GM19025 (cell line): ENCODE data around the gene INTS13.
"Not testable (repeated sequence)": the region's sequence is repeated elsewhere in the genome, so short reads cannot be mapped to it uniquely, and the experiment has no call there.

Experiments
- ATAC-seq: cut with Tn5 transposase; IDR thresholded peaks from one replicate; pipeline ENCODE4 v1.9.1; 2021; ENCODE audit warnings: mild to moderate bottlenecking, low read depth, moderate library complexity; ENCODE audit not compliant: unreplicated experiment

INTS13 gene

GRCh38 chr12:26937863-26938700 is at the start of gene INTS13, which contains the start of gene FGFR1OP2:
Gene INTS13 (minus strand): TSS chr12:26937981. CDS start chr12:26936803, 1,178 bp downstream.
Gene FGFR1OP2 (plus strand): TSS chr12:26938470. CDS start chr12:26954159, 15,689 bp downstream.
- peak; percentile 90 for ATAC-seq

- no peak for ATAC-seq
Observed at GRCh38 chr12:26982866-26983265, 45.1 kb upstream of the INTS13 start.

GRCh38 chr12:26979733-26980132 is 42.0 kb upstream of the INTS13 start:
- ATAC-seq = no peak

GRCh38 chr12:26978801-26979200 is 41.0 kb upstream of the INTS13 start:
- no peak for ATAC-seq

GRCh38 chr12:26976687-26977086 is 38.9 kb upstream of the INTS13 start:
- no peak for ATAC-seq

GRCh38 chr12:26971963-26972362 is 34.2 kb upstream of the INTS13 start:
- peak; percentile 100 for ATAC-seq

GRCh38 chr12:26970136-26970535 is 32.4 kb upstream of the INTS13 start:
- ATAC-seq = no peak

GRCh38 chr12:26966842-26967241 is 29.1 kb upstream of the INTS13 start:
- no peak for ATAC-seq

- ATAC-seq = no peak
Observed at GRCh38 chr12:26963413-26963812, 25.6 kb upstream of the INTS13 start.

GRCh38 chr12:26961803-26962202 is 24.0 kb upstream of the INTS13 start:
- no peak for ATAC-seq

GRCh38 chr12:26961391-26961790 is 23.6 kb upstream of the INTS13 start:
- not testable (repeated sequence) for ATAC-seq

- no peak for ATAC-seq
Observed at GRCh38 chr12:26954027-26954426, 16.2 kb upstream of the INTS13 start.

- ATAC-seq = no peak
Observed at GRCh38 chr12:26953447-26953846, 15.7 kb upstream of the INTS13 start.

- ATAC-seq = no peak
Observed at GRCh38 chr12:26948309-26948708, 10.5 kb upstream of the INTS13 start.

GRCh38 chr12:26941215-26941594 is 3.4 kb upstream of the INTS13 start:
- ATAC-seq = no peak

- no peak for ATAC-seq
Observed at GRCh38 chr12:26940516-26941214, 2.9 kb upstream of the INTS13 start.

GRCh38 chr12:26939953-26940352 is 2.2 kb upstream of the INTS13 start:
- ATAC-seq = no peak

GRCh38 chr12:26939192-26939832 is 1.5 kb upstream of the INTS13 start:
- ATAC-seq = no peak

- peak; percentile 15 for ATAC-seq
Observed at GRCh38 chr12:26938701-26939062, 901 bp upstream of the INTS13 start.

GRCh38 chr12:26937443-26937862 is 328 bp downstream of the INTS13 start:
- no peak for ATAC-seq
